ENCODE results near the gene PARD6G. TPM values are rescaled to one million over a fixed set of nuclear protein-coding genes. Genes with fewer than 3 reads are reported as not detected.
A peak's percentile ranks its signal among the peaks of the same experiment; 100 is the strongest.

Gene PARD6G
- total RNA-seq, 1 experiment from 2014 or later, result 0.15 TPM

GRCh38 chr18:80112624-80113248, 134.6 kb downstream of the PARD6G start:
- Histone ChIP-seq H3K9me2 (ENCODE audit: insufficient read depth) (no peaks in the 10 kb centered on the region), H3K9me3 (ENCODE audit: insufficient read depth, low read depth) (no peaks in the 10 kb centered on the region), H3K36me3 (ENCODE audit: low read depth) (peaks cover 9% of the 10 kb centered on the region), H2AFZ (no peak overlapping the region), H3F3A (ENCODE audit: insufficient read depth, low read depth) (peaks cover 8% of the 10 kb centered on the region; the same call in 1 of the 2 replicates), H3K27me3 (ENCODE audit: insufficient read depth, low read depth) (no peaks in the 10 kb centered on the region), H4K20me1 (ENCODE audit: insufficient read depth) (peaks cover 66% of the 10 kb centered on the region), H3K4me3 (no peak overlapping the region), H3K27ac (no peak overlapping the region), H3K4me1 (replicated peaks; ENCODE audit: insufficient read depth) (peaks cover 12% of the 10 kb centered on the region), H3K79me2 (ENCODE audit: low read depth) (peaks cover 80% of the 10 kb centered on the region), H3K4me2 (no peak overlapping the region)
- no peak for DNase-seq
- intact Hi-C loops (cut with micrococcal nuclease; ENCODE audit: unreplicated experiment), result no loop called here
- POLR2A ChIA-PET (ENCODE audit: unreplicated experiment), result no interaction called here
- TF ChIP-seq, protein P1, sequence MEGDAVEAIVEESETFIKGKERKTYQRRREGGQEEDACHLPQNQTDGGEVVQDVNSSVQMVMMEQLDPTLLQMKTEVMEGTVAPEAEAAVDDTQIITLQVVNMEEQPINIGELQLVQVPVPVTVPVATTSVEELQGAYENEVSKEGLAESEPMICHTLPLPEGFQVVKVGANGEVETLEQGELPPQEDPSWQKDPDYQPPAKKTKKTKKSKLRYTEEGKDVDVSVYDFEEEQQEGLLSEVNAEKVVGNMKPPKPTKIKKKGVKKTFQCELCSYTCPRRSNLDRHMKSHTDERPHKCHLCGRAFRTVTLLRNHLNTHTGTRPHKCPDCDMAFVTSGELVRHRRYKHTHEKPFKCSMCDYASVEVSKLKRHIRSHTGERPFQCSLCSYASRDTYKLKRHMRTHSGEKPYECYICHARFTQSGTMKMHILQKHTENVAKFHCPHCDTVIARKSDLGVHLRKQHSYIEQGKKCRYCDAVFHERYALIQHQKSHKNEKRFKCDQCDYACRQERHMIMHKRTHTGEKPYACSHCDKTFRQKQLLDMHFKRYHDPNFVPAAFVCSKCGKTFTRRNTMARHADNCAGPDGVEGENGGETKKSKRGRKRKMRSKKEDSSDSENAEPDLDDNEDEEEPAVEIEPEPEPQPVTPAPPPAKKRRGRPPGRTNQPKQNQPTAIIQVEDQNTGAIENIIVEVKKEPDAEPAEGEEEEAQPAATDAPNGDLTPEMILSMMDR (conservative IDR thresholded peaks at IDR 0.05), result no peak
- no peak for TF ChIP-seq EZH2 (IDR thresholded peaks at IDR 0.05; ENCODE audit: low read depth)
- CTCF ChIA-PET, result no interaction called here
- no TSS peak for BruUV-seq (replicated peaks)

DNA sequence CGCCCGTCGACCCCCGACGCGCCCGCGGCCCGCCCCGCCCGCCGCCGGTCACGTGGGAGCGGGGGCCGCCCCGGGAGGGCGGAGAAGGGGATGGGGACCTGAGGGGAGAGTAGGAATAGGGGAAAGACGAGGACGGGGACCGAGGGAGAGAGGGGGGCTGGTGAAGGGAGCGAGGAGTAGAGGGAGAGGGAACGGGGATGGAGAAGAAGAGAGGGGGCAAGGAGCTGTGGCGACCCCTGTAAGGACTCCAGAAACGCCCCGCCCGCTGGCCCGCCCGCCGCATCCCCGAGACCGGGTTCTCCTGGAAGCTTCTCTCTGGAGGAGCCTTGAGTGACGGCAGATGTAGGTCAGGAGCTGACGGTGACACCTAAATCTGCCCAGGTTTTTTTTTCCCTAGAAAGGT, 137.6 kb downstream of the PARD6G start:
- intact Hi-C loops (cut with micrococcal nuclease; ENCODE audit: unreplicated experiment), result loop anchor here (1.0 kb wide), 1 partner anchor 75 kb away; the partner anchor contains the start of gene RBFA
- Histone ChIP-seq H3K9me3 (ENCODE audit: insufficient read depth, low read depth) (no peaks in the 10 kb centered on the region), H3F3A (ENCODE audit: insufficient read depth, low read depth) (peaks cover 8% of the 10 kb centered on the region; the same call in 1 of the 2 replicates), H3K4me2 (peak overlapping the region; percentile 93), H3K4me1 (replicated peaks; ENCODE audit: insufficient read depth) (peaks cover 12% of the 10 kb centered on the region), H4K20me1 (ENCODE audit: insufficient read depth) (peaks cover 35% of the 10 kb centered on the region), H3K9me2 (ENCODE audit: insufficient read depth) (no peaks in the 10 kb centered on the region), H3K79me2 (ENCODE audit: low read depth) (peaks cover 49% of the 10 kb centered on the region), H3K27ac (no peak overlapping the region), H3K27me3 (ENCODE audit: insufficient read depth, low read depth) (no peaks in the 10 kb centered on the region), H2AFZ (no peak overlapping the region; the same call in 1 of the 2 replicates), H3K4me3 (peak overlapping the region; percentile 81), H3K36me3 (ENCODE audit: low read depth) (peaks cover 4% of the 10 kb centered on the region; the same call in 1 of the 2 replicates)
- no peak for DNase-seq
- TF ChIP-seq, protein P1 (conservative IDR thresholded peaks at IDR 0.05), result no peak
- POLR2A ChIA-PET (ENCODE audit: unreplicated experiment), result interaction anchor here (0.5 kb wide), 1 partner anchor 76 kb away, joined by 4 read pairs; the partner anchor contains the start of gene RBFA
- BruUV-seq (replicated peaks), result no TSS peak
- CTCF ChIA-PET, result no interaction called here

DNA sequence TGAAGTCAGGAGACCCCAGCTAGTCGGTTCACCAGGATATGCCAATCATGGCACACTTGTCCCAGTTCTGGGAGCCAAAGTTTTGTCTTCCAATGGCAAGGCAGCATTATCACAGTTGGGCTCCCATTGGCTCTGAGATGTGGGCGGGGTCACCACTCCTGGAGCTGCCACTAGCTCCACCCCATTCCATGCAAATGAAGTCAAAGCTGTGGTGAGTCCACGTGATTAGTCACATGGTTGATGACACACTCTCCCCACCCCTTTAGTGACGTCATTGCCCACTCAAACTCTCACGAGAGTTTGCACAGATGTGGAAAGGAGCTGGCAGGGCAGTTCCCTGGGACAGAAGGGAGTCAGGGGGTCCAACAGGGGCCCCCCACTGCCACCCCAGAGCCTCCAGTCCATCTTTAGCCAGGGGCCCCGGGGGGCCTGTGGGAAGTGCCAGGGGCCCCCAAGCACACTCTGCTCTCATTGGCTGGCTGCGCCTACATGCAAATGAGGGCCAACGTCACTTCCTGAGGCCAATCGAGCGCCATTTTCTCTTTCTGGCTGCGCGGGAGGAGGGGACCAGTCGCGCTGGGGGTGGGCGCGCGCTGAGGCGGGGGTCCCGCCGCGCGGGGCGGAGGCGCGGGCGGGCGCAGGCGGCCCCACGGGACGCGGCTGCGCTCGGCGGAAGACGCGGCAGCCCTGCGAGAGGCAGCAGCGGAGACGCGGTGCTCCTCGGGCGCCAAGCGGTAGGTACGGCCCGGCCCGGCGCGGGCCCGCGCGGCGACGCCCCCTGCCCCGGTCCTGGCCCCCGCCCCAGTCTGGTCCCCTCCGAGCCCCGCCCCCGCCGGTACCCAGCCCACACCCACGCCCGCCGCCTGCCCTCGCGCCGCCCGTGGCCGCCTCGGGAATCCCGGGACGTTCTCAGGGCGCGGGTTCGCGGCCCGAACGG, 138.3 kb downstream of the PARD6G start, which contains the start of gene ADNP2:
ADNP2 (plus strand) TSS at position 524 of the 937 bp plus-strand sequence. CDS start 8,281 bp downstream, outside the sequence.
- Histone ChIP-seq H3K79me2 (ENCODE audit: low read depth) (peaks cover 42% of the 10 kb centered on the region), H3K9me3 (ENCODE audit: insufficient read depth, low read depth) (no peaks in the 10 kb centered on the region), H3K4me2 (peak within 1 kb of the TSS; percentile 93), H3K4me1 (replicated peaks; ENCODE audit: insufficient read depth) (peaks cover 12% of the 10 kb centered on the region), H3K27ac (peak within 1 kb of the TSS; percentile 74), H2AFZ (peak within 1 kb of the TSS; percentile 69), H3K4me3 (peak within 1 kb of the TSS; percentile 81), H3K36me3 (ENCODE audit: low read depth) (peaks cover 4% of the 10 kb centered on the region; the same call in 1 of the 2 replicates), H4K20me1 (ENCODE audit: insufficient read depth) (peaks cover 30% of the 10 kb centered on the region), H3K9me2 (ENCODE audit: insufficient read depth) (no peaks in the 10 kb centered on the region), H3K27me3 (ENCODE audit: insufficient read depth, low read depth) (no peaks in the 10 kb centered on the region), H3F3A (ENCODE audit: insufficient read depth, low read depth) (peaks cover 8% of the 10 kb centered on the region; the same call in 1 of the 2 replicates)
- ChIA-PET POLR2A (ENCODE audit: unreplicated experiment) (interaction anchor here (1.3 kb wide), 1 partner anchor 75 kb away, joined by 7 read pairs; no protein-coding TSS in a partner anchor), CTCF (no interaction called here)
- no peak for TF ChIP-seq EZH2 (IDR thresholded peaks at IDR 0.05; ENCODE audit: low read depth)
- TF ChIP-seq, protein P1 (conservative IDR thresholded peaks at IDR 0.05), result no peak
- BruUV-seq (replicated peaks), result TSS peak; percentile 23
- intact Hi-C loops (cut with micrococcal nuclease; ENCODE audit: unreplicated experiment), result loop anchor here (1.0 kb wide), 1 partner anchor 75 kb away; the partner anchor contains the start of gene RBFA
- DNase-seq, result peak; percentile 81 to 92
